HG03097 (cell line): Measurements from ENCODE around the gene SYT6.
"Not testable (repeated sequence)": the region's sequence is repeated elsewhere in the genome, so short reads cannot be mapped to it uniquely, and the experiment has no call there.

ENCODE experiments used
- ATAC-seq: cut with Tn5 transposase; IDR thresholded peaks from one replicate; pipeline ENCODE4 v1.9.1; 2021; ENCODE audit not compliant: unreplicated experiment, low FRiP score

The SYT6 gene

GRCh38 chr1:114077188-114077587 is 76.5 kb downstream of the SYT6 start:
- no peak for ATAC-seq

GRCh38 chr1:114076308-114076707 is 77.4 kb downstream of the SYT6 start:
- ATAC-seq: no peak

- ATAC-seq: no peak
Observed at GRCh38 chr1:114075546-114076242, 78.0 kb downstream of the SYT6 start.

DNA sequence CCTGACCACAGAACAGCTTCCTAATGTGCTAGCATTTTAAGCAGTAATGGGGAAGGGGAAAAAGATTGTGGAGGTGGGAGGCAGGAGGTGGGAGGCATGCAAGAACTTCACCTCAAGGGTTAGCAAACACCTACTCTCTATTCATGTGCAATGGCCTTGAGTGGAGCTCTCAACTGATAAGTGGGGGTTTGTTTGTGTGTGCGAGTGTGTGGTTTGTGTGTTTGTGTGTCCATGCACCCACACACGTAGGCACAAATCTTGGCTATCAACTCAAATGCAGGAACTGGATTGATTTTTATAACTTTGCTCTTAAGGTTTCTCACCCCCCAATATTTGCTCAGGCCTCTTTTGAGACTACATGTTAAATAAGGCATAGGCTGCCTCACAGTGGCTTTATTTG is 78.6 kb downstream of the SYT6 start:
- no peak for ATAC-seq

DNA sequence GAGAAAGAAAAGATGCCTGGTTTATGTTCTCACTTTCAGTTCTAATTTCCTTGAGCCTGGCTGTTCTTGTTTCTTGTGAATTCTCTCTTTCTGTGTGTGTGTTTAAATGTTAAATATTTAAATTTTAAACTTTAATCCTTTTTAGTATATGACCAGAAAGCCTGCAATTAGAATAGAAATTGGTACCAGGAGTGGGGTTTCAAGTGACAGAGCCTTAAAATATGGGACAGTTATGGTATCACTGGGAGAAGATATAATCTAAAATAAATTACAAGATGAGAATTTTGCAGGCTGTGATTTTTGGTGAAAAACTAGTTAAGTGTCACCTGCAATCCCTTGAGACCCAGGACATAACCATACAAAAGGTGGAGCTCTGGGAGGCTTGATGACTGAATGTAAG is 81.4 kb downstream of the SYT6 start:
- no peak for ATAC-seq

GRCh38 chr1:114069762-114070161 is 83.9 kb downstream of the SYT6 start:
- ATAC-seq: not testable (repeated sequence)

DNA sequence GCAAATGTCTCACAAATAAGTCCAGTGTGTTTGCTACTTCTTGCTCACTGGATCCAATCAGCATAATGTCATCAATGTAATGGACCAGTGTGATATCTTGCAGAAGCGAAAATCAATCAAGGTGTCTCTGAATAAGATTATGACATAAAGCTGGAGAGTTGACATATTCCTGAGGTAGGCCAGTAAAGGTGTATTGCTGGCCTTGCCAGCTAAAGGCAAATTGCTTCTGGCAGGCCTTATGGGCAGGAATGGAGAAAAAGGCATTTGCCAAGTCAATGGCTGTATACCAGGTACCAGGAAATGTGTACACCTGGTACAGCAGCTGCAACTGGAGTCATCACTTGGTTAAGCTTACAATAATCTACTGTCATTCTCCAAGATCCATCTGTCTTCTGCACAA is 85.0 kb downstream of the SYT6 start:
- ATAC-seq: not testable (repeated sequence)

- ATAC-seq: not testable (repeated sequence)
Observed at GRCh38 chr1:114065671-114066070, 88.0 kb downstream of the SYT6 start.

- ATAC-seq: no peak
Observed at GRCh38 chr1:114063544-114063943, 90.1 kb downstream of the SYT6 start.

GRCh38 chr1:114062477-114063099 is 91.1 kb downstream of the SYT6 start:
- no peak for ATAC-seq

GRCh38 chr1:114061121-114061830 is 92.4 kb downstream of the SYT6 start:
- ATAC-seq: no peak

DNA sequence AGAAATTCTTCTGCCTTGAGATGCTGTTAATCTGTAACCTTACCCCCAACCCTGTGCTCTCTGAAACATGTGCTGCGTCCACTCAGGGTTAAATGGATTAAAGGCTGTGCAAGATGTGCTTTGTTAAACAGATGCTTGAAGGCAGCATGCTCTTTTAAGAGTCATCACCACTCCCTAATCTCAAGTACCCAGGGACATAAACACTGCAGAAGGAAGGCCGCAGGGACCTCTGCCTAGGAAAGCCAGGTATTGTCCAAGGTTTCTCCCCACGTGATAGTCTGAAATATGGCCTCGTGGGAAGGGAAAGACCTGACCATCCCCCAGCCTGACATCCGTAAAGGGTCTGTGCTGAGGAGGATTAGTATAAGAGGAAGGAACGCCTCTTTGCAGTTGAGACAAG is 95.4 kb downstream of the SYT6 start:
- ATAC-seq: not testable (repeated sequence)

DNA sequence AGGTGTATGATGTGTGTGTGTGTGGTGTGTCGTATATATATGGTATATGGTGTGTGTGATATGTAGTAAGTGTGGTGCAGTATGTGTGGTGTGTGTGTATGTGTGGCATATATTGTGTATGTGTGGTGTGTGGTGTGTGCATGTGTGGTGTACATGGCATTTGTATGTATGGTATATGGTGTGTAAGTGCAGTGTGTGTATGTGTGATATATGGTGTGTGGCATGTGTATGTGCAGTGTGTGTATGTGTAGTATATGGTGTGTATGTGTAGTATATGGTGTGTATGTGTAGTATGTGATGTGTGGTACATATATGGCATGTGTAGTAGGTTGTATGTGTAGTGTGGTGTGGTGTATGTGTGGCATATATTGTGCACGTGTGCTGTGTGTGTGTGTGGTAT is 99.5 kb downstream of the SYT6 start:
- no peak for ATAC-seq

GRCh38 chr1:114048232-114048631 is 105.4 kb downstream of the SYT6 start:
- no peak for ATAC-seq

DNA sequence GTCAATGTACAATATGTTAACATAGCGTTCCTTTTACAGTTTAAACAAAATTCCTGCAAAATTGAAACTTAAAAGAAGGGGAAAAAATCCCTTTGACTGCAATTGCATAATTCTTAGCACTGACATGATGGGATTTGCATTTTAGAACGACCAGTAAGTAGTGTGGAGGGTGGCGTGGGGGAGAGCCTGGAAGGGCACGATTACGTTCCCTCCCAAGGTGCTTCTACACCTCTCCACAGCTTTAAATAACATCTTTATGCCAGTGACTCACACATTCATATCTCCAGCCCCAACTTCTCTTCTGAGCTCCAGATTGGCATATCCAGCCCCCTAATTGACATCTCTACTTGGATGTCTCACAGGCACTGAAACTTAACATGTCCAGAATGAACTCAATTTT is 110.1 kb downstream of the SYT6 start:
- no peak for ATAC-seq

DNA sequence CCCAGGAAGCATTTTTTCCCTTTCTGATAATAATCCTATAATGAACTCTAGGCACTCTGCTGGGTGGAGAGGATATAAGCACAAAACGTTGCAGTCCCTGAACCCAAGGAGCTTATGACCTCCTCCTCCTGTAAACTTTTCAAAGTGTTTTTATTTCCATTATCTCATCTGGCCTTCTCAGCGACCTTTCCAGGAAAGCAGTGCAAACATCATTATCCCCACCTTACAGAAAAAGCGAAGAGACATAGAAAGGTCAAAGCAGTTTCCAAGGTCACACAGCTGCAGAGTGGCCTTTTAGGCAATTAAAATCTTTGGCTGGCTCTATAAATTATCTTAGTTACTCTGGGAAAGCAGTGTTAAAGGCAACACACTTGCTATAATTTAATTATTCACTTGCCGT is 110.6 kb downstream of the SYT6 start:
- ATAC-seq: no peak

GRCh38 chr1:114040273-114041015 is 113.2 kb downstream of the SYT6 start:
- ATAC-seq: no peak
